ENCODE results near the gene KIAA1671.
A peak's percentile ranks its signal among the peaks of the same experiment; 100 is the strongest.
"Not testable (repeated sequence)": the region's sequence is repeated elsewhere in the genome, so short reads cannot be mapped to it uniquely, and the experiment has no call there.

The KIAA1671 gene

DNA sequence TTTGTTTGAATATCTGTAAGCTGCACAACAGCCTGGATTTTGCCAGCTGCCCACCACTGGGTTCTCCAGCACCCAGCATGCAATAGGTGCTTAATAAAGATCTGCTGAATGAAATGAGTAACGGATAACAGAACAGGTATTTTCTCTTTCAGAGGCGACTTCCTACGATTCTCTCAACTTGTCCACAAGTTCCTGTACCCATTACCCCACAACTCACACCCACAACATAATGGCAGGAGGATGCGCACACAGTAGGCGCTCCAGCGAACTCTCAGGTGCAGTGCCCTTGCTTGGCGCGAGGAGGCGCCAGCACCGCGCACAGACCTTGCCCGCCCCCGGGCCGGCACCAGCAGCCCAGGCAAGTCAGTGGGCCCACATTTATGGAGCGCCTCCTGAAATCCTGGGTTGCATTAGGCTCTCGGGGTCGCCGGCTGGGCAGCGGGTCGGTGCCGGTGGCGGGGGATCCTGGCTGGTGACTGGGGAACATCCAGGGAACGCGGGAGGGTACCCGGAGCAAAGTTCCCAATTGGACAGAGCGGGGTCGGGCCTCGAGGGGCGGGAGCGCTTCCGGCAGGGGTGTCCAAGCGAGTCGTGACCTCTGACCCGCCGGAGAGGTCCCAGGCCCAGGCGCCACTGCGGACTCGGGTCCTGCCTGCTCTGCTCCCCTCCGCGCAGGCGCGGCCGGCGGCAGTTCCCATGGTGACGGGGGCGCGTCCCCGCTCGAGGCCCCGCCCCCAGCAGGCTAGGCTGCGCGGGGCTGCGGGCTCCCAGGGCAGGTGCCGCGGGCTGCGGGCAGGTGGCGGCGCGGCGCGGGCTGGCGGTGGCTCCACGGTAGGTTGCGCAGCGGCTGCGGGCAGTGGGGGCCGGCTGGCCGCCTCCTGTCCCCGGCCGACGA, at the start of gene KIAA1671:
KIAA1671 (plus strand) TSS at position 775 of the 895 bp plus-strand sequence. CDS start 75,284 bp downstream, outside the sequence.
- DNase-seq (ENCODE audit: low spot score) = peak; percentile 98

DNA sequence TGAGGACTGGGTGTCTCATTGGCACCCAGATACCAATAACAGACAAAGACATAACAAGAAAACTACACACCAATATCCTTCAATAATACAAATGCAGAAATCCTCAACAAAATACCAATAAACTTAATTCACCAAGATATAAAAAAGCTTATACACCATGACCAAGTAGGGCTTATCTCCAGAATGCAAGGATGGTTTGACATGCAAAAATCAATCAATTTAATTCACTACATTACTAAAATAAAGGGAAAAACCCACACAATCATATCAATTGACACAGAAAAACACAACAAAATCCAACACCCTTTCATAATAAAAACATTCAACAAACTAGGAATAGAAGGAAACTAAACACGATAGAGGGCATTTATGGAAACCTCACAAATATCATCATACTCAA, 46.6 kb upstream of the KIAA1671 start:
- no peak for DNase-seq (ENCODE audit: low spot score)

DNA sequence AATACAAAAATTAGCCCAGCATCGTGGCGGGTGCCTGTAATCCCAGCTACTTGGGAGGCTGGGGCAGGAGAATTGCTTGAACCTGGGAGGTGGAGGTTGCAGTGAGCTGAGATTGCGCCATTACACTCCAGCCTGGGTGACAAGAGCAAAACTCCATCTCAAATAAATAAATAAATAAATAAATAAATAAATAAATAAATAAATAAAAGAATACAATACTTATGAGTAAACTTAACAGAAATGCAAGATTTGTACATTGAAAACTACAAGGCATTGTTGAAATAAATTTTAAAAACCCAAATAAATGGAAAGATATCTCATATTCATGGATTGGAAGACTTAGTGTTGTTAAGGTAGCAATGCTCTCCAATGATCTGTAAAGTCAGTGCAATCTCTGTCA, 45.4 kb upstream of the KIAA1671 start:
- not testable (repeated sequence) for DNase-seq (ENCODE audit: low spot score)

DNA sequence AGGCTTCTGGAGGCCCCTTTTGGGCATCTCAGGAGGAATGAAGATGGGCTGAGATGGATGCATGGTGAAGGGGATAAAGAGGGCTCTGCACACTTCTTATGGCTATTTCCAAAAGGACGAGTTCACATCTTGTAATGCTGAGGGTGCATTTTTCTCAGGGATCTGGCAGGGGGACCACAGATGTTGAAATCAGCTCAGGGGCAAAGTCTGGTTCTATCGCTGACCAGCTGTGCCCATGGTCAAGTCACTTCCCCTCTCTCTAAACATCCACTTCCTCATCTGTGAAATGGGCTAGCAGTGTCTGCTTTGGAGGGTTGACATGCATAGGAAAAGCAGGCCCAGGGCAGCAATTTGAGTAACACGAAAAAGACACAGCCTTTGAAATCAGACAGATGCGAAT, 32.5 kb upstream of the KIAA1671 start:
- no peak for DNase-seq (ENCODE audit: low spot score)

DNA sequence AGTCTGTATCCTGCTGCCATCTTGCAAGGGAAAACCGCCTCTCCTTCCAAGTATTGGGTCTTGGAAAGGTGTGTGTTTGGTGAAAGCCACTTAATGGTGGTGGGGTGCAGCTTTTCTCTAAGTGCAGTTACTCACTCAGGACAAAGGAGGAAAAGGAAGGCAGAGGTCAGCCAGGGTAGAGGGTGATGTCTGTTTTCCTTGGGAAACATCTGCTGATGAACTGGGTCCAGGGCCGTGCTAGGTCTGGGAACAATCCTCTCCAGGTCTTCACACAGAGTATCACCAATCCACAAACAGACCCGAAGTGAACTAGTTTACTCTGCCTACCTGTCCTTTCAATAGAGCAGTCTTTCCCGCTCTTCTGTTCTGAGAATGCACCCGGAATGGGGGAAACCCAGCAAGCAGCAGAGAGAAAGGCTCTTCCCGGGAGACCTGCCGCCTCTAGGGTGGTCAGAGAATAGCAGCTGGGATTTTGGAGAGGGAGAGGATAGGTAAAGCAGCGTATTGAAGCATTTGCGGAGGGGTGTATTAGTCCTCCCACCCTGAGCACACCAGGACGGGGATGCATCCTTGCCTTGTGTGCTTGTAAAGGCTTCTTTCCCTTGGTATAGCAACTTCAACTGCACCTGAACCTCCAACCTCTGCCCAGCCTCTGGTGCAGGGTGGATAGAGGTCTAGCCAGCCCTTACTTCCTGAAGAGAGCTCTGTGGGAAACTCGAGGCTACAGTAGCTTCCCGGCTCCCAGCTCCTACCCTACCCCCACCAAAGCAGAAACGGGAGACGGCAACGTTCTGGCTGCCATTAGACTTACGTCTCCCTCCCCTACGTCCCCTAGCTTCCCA, 26.7 kb upstream of the KIAA1671 start:
- no peak for DNase-seq (ENCODE audit: low spot score)

DNA sequence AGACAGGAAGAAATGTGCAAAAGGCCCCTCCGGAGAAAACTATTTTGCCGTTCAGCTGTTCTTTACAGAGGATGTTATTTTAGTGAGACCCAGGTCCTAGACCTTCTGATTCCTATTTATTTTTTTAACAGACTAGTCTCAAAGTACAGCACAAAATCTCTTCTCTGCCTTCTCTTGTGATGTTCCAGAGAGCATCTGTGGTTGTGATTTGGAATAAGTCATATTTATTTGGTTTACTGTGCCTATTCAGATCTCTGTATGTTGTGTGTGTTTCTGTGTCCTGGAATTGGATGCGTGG, 26.1 kb upstream of the KIAA1671 start:
- DNase-seq (ENCODE audit: low spot score) = no peak

DNA sequence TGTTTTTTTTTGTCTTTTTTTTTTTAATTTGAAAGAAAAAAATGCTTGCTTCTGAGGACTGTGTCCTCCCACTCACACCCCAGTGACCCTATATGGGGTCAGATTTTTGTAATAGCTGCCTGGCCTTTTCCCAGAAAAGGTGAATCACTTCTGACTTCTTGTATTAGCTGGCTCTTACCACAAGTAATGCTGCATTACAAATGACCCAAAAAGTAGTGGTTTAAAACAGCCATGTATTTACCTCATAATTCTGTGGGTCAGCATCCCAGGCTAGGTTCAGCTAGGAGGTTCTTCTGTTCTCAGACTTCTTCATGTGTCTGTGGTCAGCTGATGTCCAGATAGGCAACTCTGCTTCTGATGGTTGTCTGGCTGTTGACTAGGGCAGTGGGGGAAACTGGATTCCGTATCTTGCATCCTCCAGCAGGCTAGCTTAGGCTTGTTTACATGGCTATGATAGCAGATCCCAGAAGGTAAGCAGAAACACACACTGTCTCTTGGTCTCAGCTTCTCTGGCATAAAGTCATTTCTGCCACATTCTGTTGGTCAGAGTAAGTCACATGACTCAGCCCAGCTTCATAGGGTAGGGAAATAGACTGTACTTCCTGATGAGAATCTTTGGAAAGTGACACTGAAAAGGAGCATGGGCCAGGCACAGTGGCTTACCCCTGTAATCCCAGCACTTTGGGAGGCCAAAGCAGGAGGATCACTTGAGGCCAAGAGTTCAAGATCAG, 25.5 kb upstream of the KIAA1671 start:
- no peak for DNase-seq (ENCODE audit: low spot score)

DNA sequence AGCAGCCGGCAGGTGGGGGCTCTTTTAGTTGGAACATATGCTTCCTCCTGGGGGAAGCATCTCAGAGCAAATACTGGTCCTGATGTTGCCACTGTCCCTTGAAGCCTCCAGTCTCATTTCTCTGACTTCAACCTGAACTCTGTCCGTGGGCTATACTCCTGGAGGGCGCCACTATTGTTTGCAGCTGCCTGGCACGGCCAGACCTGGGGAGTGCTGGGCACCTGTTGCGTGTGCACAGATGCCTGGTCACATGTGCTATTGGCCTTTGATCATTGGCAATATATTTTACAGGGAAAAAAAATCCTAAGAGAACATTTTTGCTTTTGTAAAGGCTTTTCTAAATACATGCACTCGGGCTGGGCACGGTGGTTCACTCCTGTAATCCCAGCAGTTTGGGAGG, 24.2 kb upstream of the KIAA1671 start:
- no peak for DNase-seq (ENCODE audit: low spot score)

DNA sequence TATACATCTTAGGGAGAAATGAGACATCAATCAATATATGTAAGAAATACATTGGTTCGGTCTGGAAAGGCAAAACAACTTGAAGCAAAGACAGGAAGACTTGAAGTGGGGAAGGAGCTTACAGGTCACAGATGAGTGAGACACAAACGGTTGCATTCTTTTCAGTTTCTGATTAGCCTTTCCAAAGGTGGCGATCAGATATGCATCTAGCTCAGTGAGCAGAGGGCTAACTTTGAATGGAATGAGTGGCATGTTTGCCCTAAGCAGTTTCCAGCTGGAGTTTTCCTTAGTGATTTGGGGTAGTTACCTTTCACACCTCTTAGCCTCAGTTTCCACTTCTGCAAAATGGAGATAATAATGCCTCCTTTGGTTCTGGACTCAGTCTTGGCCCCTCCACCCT, 21.8 kb upstream of the KIAA1671 start:
- DNase-seq (ENCODE audit: low spot score) = no peak

DNA sequence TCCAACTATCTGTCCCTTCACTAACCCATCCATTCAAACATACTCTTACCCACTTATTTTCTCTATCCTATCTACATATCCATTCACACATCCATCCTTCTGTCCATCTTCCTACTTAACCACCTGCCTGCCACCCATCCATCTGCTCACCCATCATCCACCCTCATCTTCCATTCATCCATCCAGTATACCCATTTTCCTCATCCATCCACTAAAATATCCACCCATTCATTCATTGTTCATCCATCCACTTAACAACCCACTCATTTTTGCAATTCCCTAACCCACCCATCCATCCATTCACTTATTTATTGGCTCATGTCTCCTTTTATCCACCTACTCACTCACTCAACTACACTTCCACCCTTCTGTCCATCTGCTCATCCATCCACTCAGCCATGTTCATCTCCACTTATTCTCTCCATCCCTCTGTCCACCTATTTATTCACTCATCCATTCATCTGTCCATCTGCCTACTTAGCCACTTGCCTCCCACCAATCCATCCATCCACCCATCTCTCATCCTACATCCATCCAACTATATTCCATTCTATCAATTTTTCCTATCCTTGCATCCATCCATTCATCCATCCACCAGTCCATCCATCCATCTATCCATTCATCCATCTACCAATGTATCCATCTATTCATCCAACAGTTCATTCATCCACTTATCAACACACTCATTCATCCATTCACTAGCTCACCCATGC, 16.6 kb upstream of the KIAA1671 start:
- DNase-seq (ENCODE audit: low spot score) = no peak

DNA sequence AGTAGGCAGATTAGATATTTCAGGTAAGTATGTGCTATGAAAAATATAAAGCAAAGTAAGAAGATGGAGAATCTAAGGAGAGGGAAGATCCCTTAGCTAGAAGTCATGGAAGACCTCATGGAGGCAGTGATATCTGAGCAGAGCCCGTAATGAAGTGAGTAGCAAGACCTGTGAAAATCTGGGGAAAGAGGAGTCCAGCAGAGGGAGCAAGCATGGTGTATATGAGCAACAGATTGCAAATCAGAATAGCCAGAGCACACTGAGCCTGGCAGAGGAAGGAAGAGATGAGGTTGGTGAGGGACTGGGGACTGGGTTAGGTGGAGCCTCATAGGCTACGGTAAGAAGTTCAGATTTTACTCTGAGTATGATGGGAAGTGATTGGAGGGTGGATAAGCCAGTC, 15.4 kb upstream of the KIAA1671 start:
- peak; percentile 17 for DNase-seq (ENCODE audit: low spot score)

DNA sequence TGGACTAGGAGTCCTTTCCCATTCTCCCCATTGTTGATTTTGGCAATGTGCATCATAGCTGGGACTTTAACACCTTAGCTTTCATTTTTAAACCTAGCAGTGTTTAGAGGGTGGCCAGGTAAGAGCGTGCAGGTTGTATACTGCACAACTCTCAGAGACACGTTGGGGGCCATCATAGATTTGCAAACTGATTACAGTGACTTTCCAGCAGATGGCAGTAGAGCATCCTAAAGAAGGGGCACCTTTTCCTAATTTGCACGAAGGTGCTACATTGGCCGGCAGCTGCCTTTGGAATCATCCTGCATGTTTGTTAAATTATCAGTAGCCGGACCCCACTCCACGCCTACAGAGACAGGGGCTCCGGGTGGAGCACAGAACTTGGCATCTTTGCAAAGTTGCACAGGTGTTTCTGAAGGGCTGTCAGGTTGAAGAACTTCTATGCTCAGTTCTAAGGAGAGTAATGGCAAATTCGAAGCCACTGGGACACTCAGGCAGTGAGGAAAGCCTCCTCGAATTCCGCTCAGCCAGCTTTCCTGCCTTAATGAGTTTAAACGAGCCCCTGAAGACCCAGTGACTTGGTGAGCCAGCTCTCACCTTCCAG, 13.7 kb upstream of the KIAA1671 start:
- peak; percentile 76 for DNase-seq (ENCODE audit: low spot score)

DNA sequence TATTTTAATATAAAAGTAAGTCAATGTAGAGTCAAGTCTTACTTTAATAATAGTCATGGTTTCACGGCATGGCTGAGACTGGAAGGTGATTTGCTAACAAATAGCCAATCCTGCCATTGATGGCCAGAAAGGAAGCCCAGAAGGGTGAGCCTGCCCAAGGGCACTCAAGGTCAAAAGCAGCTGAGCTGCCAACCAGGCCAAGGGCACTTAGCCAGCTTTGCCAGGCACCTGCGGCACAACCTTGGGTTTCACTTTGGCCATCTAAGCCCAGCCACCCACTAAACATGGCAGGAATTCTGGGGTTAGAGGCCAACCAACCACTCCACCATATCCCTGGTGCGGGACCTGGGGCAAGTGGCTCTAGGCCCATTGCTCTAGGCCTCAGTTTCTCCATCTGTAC, 10.2 kb upstream of the KIAA1671 start:
- DNase-seq (ENCODE audit: low spot score) = no peak

DNA sequence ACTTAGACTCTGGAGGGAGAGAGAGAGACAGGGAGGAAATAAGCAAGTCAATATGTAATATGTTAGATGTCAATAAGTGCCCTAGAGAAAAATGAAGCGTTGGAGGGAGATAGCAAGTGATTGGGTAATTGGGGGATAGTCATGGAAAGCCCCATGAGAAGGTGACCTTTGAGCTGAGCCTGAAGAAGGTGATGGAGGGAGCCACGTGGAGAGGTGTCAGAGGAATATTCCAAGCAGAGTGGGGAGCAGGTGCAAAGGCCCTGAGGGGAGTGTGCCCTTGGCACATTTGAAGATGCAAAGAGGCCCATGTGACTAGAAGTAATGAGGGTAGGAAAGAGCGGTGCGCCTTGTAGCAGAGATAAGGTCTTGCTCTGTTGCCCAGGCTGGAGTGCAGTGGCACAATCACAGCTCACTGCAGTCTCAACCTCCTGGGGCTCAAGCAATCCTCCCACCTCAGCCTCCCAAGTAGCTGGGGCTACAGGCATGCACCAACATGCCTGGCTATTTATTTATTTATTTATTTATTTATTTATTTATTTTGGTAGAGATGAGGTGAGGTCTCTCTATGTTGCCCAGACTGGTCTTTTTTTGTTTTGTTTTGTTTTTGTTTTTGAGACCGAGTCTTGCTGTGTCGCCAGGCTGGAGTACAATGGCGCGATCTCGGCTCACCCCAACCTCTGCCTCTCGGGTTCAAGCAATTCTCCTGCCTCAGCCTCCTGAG, 8.1 kb upstream of the KIAA1671 start:
- DNase-seq (ENCODE audit: low spot score) = no peak

DNA sequence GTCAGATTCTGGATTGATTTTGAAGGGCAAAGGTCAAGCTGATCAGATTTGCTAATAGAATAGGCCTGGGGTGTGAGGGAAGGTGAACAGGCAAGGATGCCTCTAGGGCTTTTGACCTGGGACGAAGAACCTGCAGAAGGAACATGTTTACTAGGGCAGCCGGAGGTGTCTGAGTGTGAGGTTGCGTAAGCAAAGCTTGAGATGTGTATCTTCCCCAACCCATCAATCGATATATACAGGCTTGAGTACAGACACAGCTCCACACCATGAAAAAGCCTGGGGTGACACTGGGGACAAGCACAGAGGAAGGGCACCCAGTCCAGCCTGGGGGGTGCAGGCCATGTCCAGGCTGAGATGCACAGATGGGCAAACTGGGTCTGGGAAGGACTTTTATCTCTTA, 7.1 kb upstream of the KIAA1671 start:
- no peak for DNase-seq (ENCODE audit: low spot score)

DNA sequence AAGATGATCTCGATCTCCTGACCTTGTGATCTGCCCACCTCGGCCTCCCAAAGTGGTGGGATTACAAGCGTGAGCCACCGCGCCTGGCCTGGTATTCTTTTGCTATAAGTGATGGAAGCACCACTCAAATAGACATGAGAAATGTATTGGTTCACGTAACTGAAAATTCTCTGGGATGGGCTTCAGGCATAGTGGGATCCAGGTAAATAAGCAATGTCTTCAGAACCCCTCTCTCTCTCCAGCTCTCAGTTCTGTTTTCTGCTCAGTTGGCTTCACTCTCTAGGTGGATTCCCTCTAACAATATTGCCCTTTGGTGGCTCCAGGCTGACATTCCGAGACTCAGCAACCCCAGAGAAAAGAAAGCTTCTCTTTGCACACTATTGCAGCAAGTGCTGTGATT, 5.1 kb upstream of the KIAA1671 start:
- DNase-seq (ENCODE audit: low spot score) = no peak

DNA sequence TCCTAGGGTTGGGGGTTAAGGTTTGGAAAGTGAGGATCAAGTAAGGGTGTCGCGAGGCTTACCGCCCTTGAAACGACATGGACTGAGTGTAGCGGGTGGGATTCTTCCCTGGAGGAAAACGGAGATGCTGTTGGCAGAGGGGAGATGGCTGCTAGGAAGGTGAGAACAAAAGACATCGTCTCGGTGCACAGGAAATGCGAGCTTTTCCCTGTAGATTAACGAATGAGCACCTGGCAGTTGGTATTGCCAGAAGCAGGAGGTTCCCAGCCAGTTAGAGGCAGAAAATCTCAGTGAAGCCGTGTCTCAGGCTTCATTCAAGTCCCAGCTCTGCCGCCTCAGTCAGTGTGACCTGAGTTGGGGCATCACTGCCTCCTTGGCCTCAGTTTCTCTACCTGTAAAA, 4.6 kb upstream of the KIAA1671 start:
- DNase-seq (ENCODE audit: low spot score) = no peak

DNA sequence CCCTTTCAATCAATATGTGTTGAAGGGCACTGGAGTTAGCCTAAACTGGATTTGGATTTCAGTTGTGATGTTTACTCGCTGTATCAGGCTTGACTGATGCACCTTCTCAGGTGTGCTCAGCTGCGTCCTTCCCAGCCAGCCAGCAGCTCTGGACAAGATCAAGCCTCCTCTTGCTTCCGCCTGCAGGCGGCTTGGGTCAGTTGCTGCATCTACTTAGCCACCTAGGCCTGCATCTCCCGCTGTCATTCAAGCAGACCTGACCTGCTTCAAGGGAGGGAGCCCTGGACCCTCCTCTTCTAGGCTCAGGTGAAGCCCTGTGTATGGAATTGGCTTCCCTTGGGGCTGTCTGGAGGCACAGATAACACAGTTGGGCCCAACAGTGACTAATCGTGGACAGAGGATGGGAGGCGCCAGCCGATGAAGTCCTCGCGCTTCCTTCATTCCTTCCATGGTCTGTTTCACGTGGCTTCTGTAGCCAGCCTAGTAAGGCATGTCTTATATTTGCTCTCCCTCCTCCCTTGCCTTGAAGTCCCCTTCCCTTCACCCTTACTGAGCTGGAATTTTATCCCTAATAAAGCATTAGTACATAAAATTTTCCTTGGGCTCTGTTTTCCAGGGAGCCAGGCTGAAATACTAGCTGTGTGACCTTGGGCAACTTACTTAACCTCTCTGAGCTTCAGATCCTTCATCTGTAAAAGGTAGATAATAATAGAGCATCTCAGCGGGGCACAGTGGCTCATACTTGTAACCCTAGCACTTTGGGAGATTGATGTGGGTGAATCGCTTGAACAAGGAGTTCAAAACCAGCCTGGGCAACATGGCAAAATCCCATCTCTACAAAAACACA, 3.9 kb upstream of the KIAA1671 start:
- no peak for DNase-seq (ENCODE audit: low spot score)

DNA sequence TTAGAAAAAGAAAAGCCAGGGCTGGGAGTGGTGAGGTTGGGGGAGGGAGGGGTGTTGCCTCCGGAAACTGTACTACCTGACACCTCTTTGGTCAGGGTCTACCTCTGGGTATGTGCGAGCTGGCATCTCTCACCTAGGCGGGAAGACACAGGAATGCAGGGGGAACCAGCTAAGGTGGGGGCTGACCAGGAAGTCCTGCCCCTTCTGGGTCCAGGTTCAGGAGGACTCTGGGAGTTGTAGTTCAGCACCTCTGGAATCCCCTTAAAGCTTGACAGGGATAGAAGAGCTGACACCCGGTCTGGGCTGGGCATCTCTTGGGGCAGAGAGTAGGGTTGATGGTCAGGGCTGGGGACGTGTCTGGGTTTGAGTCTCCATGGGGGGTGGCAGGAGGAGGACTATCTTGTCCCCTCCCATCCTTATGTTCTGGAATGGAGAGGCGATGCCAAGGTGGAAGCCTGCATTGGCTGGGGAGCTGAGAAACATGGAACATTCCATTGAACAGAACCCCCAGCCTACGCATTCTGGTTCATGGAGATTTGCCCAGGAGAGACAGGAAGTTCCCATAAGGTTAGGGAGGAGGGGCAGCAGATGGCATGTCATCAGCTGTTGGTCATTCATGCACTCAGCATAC, 2.1 kb upstream of the KIAA1671 start:
- DNase-seq (ENCODE audit: low spot score) = peak; percentile 72

All from GM03348 (cell line).